NOMO-1 treated with DMSO at 0.1 percent for 48 hours (cell line): Measurements from ENCODE around the gene MFNG.
"Not testable (repeated sequence)": the region's sequence is repeated elsewhere in the genome, so short reads cannot be mapped to it uniquely, and the experiment has no call there.

Experiments
- DNase-seq: peaks from one replicate; lab custom pipeline; 2025; ENCODE audit not compliant: unreplicated experiment; lab: John Stamatoyannopoulos, UW

The MFNG gene

GRCh38 chr22:37476389-37477329, 9.5 kb downstream of the MFNG start:
- no peak for DNase-seq

GRCh38 chr22:37474447-37475090, 11.6 kb downstream of the MFNG start:
- DNase-seq = no peak

DNA sequence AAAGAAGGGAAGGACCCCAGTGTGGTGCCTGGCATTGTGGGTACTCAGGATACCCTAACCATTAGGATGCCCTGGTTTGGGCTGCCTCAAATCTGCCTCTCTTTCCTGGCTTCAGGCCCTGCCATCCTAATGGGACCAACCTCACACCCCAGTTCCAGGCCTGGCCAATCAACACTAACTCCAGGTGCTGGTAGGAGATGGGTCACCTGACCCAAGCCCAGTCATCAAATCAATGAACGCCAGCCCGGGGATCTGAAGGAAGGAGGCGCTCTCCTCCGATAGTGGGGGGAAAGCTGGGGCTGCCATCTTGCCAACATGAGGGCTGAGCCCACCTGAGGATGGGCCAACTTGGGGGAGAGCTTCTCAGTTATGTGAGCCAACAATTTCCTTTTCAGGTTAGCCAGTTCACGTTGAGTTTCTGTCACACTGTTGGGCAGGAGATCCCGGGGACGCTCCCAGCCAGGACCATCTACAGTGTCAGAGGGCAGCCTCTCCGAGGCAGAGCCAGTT, 12.7 kb downstream of the MFNG start:
- no peak for DNase-seq

DNA sequence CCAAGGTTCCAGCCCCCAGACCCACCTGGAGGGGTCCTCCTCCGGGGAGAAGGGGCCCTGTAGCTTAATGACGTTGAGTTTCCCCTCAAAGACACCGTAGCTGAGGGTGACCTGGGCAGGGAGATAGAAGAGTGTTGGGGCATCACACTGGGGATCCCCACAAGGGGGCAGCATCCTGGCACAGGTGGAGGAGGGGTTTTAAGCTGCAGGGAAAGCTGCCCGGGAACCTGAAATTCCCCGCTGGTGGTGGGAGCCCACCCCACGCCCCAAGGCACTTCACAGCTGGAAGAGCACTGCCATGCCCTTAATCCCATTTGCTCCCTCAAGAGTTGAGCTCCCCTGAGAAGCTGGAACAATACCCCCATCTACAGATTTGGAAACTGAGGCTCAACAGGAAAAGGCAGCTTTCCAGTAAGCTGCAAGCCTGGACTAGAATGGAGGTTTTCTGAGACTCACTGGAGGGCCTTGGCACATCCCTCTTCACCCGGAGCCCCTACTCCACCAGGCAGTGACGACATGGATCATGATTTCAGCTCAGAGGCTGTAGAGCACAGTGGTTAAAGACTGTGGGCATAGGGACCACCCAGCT, 13.7 kb downstream of the MFNG start:
- DNase-seq = no peak

GRCh38 chr22:37471727-37472417, 14.3 kb downstream of the MFNG start:
- DNase-seq = no peak

DNA sequence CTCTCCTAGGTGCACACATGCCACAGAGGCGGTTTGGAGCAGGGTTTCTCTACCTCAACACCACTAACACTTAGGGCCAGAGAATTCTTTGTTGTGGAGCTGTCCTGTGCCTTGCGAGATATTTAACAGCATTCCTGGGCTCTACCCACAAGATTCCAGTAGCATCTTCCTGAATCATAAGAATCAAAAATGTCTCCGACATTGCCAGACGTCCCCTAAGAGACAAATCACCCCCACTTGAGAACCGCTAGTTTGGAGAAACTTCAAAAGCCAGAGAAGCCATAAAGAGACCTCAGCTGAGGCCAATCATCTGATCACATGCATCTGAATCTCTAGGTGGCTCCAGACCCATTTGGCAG, 16.1 kb downstream of the MFNG start:
- DNase-seq = no peak

DNA sequence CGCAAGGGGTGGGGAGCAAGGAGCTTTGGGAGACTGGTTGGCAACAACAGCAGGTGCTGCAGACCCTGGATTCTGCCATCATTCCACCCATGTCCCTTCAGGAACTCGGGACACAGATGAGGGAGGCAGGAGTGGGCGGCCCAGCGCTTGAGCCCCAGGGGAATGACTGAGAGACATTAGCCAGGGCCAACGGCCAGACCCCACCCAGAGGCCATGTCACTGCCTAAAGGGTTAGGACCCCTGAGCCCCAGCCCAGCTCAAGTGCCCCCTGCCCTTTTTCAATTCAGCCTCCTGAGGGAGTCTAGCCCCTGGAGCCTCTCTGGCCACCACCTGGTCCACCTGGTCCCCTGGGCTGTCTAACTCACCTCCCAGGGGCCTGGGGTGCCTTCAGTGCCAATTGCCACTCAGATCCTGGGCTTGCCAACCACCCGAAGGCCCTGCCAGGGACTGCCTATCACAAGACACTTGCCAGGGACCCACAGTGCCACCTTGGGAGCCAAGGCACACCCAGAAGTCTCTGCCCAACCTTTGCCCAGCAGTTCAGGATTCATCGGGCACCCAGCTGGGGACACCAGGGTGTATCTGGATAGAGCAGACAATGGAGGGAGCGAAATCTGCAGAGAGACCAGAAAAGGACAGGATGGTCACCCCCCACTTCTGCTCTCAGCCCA, 16.6 kb downstream of the MFNG start:
- DNase-seq = no peak

DNA sequence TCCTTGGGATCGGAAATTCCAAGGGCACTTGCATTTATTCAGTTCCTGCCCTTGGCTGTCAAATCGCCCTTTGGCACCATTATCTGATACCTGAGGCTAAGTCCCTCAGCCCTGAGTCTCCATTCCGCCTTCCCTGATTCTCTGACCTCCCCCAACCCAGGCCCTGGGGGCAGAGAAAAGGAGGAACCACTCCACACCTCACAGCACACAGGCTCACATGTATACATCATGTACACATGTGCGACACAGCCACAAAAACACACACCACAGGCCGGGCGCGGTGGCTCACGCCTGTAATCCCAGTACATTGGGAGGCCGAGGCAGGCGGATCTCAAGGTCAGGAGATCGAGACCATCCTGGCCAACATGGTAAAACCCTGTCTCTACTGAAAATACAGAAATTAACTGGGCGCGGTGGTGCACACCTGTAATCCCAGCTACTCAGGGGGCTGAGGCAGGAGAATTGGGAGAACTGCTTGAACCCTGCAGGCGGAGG, 17.9 kb downstream of the MFNG start:
- not testable (repeated sequence) for DNase-seq

DNA sequence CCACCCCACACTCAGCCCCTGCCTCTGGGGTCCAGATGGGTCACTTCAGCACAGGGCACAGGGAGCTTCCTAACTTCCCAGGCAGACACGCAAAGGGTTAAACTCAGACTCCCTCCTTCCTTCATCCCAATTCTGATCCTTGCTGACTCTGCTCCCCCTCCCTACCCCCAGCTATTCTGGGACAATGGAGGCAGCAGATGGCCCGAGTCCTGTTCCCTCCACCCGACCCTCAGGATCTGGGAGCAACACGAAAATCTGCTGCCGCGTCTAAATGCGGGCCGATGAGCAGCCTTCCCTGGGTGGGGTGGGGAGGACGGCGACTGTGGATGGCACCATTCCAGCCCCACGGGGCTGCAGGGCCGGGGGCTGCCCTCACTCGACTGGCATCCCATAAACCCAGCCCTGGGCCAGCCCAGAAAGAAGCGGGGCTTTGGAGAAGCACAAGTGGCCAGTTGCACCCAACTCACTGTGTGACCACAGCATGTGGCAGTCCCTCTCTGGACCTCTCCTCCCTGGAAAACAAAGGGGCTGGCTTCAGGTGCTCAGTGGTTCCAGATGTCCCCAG, 18.7 kb downstream of the MFNG start:
- DNase-seq = no peak

DNA sequence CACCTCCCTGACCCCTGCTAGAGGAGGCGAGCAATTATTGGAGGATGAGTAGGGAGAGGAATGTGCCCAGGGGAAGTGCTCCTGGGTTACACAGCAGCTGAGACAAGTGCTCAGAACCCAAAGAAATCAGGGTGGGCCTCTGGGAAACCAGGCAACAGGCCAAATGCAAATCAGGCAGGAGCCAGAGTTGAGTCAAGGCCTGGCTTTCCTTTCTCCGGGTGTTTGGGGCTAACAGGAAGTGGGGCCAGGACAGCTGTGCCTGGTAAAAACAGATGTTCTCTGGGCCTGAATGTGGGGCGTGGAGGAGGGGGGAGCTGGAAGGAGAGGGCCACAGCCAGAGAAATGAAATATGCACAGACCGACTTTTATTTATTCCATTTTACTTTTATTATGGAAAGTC, 22.0 kb downstream of the MFNG start:
- no peak for DNase-seq

GRCh38 chr22:37462983-37463382, 23.2 kb downstream of the MFNG start:
- DNase-seq = peak; percentile 8

GRCh38 chr22:37462436-37462835, 23.7 kb downstream of the MFNG start:
- DNase-seq = no peak

- DNase-seq = no peak
These were observed 24.2 kb downstream of the MFNG start for GRCh38 chr22:37461961-37462360.

- no peak for DNase-seq
These were observed 25.5 kb downstream of the MFNG start for GRCh38 chr22:37460684-37461083.

DNA sequence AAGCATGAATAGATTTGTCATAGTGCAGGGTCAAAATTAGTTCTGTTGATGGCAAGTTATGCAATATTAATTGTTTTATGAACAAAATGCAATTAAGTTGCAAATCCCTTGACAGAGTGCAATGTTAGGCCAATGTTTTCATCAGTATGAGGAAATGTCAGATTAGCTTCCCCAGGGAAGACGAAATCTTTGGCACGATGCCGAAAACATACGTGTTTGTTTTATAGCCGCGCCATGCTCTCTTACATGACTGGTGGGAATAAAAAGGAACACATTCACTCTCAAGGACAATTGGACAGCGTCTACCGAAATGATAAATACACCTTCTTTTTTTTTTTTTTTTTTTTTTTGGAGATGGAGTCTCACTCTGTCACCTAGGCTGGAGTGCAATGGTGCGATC, 27.0 kb downstream of the MFNG start:
- DNase-seq = no peak

- peak; percentile 48 for DNase-seq
These were observed 28.9 kb downstream of the MFNG start for GRCh38 chr22:37457093-37457893.

DNA sequence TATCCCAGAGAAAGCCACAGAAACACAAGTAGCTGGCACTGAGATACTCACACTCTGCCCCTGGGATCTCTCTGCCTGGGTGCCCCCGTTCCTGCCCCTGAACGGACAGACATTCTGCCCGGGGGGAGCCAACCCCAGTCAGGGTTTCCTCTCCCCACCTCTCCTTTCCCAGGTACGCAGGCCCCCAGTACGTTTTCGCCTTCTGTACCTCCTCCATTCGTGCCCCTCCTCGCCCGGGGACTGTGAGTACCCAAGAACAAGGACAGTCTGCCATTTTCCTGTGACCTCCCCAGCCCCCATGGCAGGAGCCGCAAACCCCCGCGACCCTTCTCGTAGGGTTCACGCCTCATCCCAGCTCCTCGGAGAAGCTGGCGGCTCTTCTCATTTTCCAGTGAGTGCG, 29.8 kb downstream of the MFNG start:
- DNase-seq = no peak

DNA sequence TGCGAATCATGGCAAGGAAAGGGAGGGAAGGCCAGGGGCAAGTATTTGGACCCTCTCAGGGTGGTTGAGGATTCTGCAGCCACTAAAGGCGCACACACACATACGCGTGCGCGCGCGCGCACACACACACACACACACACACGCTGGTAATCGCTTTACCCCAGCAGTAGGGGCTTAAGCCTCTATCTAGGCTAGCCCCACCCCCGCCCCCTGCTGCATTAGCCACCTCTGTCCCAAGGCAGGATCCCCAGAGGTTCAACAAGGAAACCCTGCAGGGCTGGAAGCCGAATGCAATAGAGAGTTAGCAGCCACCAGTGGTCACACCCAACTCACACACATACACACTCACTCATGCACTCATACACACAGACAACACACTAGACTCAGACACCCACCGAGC, 30.3 kb downstream of the MFNG start:
- DNase-seq = no peak

DNA sequence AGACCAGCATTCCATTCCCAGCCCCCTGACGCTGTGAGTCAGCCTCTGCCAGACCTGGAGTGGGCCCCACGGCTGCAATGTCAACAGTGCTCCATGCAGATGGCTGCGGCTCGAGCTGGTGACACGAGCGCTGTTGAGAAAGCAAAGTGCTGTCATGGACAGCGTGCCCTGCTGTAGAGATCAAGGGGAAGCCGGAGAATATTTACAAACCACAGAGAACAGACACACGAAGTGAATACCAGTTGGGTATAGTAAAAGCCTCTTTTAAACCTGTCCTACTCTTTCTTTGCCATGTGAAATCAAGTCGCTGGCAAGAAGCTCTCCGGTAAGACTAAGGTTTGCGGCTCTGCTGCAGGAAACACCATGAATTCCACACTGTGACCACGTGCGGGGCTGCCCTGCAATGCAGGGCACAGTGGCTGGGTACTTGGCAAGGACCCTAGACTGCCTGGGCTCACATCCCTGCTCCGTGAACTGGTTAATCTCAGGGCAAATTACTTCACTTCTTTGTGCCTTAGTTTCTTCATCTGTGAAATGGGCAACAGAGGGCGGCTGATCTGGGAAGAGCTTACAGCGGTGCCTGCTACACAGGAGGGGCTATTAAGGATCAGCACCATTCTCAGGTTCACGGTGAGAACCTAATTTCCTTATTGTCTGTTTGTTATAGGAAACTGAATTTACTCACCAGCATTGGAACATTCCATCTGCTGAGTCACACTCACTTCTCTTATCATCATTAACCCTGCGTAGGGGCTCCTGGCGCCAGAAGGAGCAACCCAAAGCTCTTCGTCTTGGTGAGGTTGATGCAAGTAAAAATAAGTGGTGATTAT, 31.1 kb downstream of the MFNG start:
- DNase-seq = peak; percentile 67
